GM12874 (cell line): ENCODE measurements around the gene TSC22D4.

Source experiments
- CTCF ChIP-seq: IDR thresholded peaks from 2 replicates; pipeline ENCODE4 v1.5.1; 2011; ENCODE audit warnings: low read depth, mild to moderate bottlenecking, control low read depth, low read length, moderate library complexity; ENCODE audit not compliant: insufficient read depth

Gene TSC22D4

DNA sequence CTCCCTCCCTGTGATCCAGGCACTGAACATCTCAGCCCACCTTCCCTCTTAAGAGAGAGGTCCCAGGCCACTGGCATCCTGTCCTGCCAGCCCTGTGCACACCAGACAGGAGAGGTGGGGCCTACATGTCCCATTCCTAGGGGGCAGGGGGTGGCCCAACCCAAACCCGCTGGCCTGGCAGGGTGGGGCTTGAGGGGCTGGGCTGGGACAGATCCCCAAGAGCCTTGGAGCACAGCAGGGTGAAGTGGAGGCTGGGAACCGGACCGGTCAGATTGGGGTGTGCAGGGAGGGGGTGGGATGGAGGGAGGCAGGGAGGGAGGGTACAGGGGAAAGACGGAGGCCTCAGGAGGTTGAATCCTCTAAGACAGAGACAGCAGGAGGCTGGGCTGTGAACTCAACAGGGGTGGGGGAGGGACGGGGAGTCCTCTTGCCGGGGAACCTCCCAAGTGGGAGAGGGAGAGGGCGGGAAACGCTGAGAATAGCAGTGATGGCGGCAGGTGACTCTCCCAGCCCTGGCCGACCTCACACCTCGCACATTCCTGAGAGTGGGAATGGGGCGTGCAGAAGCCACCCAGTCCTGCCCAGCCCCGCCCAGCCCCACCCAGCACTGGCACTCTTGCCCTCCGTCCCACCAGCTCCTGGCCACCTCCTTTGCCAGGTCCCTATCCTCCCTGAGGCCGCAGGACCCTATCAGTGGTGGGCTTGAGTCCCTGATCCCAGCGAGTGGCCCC, 6.7 kb downstream of the TSC22D4 start:
- no peak for TF ChIP-seq CTCF

DNA sequence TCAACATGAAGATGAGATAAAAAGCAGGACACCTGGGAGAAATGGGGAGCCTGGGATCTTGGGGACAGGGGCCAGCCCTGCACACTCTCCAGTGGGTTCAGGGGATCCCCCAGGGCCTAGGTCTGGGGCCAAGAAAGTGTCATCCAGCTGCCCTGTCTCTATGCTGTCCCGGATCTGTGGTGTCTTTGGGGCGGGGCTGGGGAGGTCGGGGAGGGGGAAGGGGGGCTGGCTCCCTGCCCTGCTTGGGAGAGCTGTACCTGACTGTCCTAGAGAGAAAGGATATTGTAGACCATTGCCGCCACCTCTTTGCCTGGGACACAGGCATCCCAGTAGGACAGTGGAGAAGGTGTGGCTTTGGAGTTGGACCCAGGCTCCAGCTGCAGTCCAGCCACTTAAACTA, 8.0 kb downstream of the TSC22D4 start:
- TF ChIP-seq CTCF = no peak

DNA sequence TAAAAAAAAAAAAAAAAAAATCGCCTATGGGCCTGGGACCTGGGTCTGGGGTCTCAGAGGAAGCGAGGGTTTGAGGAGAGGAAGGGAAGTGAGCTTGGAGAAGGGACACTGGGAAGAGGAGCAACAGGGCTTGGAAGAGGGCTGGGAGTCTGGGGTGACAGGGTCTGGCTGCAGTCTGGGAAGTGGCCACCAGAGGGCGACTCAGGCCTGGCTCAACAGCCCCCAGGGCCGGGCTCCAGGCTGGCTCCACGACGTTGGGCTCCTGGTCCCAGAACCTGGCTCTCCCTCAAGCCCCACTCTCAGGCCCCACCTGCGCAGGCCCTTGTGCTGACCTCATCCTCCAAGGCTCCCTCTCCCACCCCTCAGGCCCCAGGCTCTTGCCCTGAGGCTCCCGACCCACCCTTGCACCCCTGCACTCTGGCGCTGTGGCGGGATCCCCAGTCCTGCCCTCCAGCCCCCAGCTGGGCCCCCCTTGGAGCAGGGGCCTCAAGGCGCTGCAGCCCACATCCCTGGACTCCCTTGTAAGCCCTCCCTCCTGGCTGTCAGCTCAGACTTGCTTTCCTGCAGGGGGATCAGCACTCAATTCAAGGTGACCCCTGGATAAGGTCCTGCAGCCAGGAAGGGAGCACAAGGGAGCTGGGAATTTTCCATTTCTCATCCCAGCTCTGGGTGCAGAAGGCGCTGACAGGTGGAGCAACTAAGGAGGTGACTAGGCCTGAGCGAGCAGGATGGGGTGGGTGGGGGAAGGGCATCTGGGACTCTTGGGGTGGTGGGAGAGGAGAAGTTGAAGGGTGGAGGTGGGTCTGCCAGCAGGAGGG, 9.6 kb downstream of the TSC22D4 start:
- peak; percentile 99 for TF ChIP-seq CTCF

DNA sequence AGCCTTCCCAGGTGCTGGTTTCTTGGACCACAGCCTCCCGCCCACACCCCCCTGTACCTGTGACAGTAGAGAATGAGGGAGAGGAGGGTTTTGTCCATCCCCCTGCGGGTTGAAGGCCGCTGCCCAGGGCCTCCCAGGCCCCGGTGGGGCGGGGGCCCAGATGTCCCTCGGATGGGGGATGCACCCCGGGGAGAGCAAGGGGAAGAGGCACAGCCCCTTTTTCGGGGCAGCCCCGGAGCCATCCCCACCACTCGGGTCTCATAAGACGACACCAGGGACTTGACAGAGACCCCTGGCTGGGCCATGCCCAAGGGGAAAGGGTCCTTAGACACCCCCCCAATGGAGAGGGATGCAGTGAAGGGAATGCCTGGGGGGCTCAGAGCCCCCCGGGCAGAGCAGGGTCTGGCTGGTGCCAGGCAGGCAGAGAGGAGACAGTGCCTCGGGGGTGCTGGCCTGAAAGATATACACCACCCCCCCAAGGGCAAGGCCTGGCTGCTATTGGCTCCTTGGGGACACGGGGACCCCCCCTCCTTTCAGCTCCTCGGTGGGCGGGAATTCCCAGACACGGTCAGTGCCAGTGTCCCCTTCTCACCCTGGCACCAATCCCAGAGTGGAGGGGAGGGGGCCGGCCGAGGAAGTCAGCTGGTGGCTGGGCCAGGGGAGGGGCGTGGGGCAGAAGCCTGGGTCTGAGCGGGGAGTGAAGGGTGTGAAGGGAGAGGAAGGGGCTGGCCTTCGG, 11.2 kb downstream of the TSC22D4 start:
- TF ChIP-seq CTCF = no peak

DNA sequence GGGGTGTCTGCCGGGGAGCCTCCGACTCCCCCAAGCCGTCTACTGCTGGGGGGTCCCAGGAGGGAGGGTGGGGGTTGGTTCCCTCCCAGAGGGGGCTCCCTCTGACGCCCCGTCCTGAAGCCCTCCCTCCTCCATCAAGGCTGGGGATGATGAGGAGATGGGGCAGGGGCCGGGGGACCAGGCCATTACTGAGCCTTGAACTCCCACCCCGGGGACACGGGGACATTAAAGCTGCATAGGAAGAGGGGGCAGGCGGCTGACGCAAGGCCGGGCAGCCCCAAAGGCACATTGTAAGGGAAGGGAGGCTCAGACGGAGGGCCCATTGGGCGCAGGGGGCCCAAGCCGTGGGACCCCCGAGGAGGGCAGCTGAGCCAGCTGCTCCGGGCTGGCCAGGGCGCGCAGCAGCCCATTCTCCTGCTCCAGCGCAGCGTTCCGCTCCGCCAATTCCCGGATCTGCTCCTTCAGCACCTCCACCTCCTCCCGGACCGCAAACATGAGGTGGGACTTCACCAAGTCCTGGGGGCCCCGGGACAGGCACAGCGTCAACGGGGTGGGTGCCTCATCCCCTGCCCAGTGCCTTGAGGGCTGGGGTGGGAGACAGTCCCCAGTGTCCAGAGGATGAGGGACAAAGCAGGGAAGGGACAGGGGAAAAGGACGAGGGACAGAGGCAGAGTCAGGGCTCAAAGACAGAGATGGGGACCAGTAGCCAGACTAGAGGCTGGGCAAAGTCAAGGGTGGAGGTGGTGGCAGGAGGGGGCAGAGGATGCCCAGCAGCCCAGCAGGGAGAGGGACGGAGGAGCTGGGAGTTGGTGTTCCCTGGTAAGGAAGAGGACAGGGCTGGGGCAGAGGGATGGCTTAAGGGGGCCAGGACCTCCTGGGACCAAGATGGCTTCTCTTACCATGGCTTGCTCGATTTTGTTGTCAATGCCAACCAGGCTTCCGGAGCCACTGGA, 12.1 kb downstream of the TSC22D4 start:
- no peak for TF ChIP-seq CTCF

GRCh38 chr7:100465702-100466311, 13.2 kb downstream of the TSC22D4 start:
- TF ChIP-seq CTCF = peak; percentile 34
